ES-I3 (cell line): ENCODE results near the gene MACROD2.

ENCODE experiments used
- H3K36me3 ChIP-seq: 2 replicates; pipeline ENCODE4 v1.6.1; 2013; ENCODE audit warnings: mild to moderate bottlenecking, low read length, control low read depth, moderate library complexity; ENCODE audit not compliant: insufficient read depth
- H3K4me1 ChIP-seq: 2 replicates; pipeline ENCODE4 v1.6.1; 2013; ENCODE audit warnings: mild to moderate bottlenecking, control low read depth, low read length; ENCODE audit not compliant: insufficient read depth
- H3K9ac ChIP-seq: 2 replicates; pipeline ENCODE4 v1.6.1; 2013; ENCODE audit warnings: low read depth, mild to moderate bottlenecking, low read length, moderate library complexity
- H3K9me3 ChIP-seq: 2 replicates; pipeline ENCODE4 v1.6.1; 2013; ENCODE audit warnings: mild to moderate bottlenecking, low read length, moderate library complexity; ENCODE audit not compliant: control insufficient read depth, insufficient read depth

The MACROD2 gene

DNA sequence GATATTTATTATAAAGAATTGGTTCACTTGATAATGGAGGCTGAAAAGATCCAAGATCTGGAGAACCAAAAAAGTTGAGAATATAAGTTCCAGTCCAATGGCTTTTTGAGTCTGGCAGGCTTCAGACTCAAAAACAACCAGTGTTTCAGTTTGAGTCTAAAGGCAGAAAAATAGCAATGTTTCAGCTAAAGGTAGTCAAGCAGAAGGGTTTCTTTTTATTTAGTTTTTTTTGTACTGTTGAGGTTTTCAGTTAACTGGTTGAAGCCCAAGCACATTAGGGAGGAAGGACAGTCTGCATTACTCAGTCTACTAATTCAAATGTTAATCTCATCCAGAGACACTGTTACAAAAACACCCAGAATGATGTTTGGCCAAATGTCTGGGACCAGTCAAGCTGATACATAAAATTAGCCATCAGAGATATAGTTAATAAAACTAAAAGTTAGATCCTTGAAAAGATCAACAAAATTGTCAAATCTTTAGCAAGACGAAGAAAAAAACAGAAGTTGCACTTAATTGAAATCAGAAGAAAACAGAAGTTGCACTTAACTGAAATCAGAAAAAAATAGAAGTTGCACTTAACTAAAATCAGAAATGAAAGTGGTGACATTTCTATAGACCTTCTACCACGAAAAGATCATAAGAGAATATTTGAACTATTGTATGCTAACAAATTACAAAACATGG lies 1322.4 kb downstream of the MACROD2 start:
- Histone ChIP-seq H3K9ac (no peak overlapping the region), H3K36me3 (no peaks in the 10 kb centered on the region), H3K9me3 (no peaks in the 10 kb centered on the region), H3K4me1 (no peaks in the 10 kb centered on the region)

GRCh38 chr20:15318682-15319081 lies 1323.4 kb downstream of the MACROD2 start:
- H3K9me3 ChIP-seq: no peaks in the 10 kb centered on the region
- H3K9ac ChIP-seq: no peak overlapping the region
- H3K4me1 ChIP-seq: no peaks in the 10 kb centered on the region

DNA sequence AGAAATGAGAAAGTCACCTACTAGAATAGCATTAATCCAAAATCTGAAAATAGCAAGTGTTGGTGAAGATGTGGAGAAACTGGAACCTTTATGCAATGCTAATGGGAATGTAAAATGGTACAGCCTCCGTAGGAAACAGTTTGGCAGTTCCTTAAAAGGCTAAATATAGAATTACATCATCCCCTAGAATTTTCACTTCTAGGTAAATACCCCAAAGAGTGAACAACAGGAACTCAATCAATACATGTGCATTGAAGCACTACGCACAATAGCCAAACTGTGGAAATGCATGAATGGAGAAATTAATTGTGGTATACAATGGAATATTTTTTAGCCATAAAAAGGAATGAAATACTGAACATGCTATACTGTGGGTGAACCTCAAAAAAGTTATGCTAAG lies 1324.1 kb downstream of the MACROD2 start:
- Histone ChIP-seq H3K9me3 (no peaks in the 10 kb centered on the region), H3K4me1 (no peaks in the 10 kb centered on the region), H3K36me3 (no peaks in the 10 kb centered on the region), H3K9ac (no peak overlapping the region)

More at GRCh38 chr20:15318682-15319081, 1323.4 kb downstream of the MACROD2 start:
- no peaks in the 10 kb centered on the region for H3K36me3 ChIP-seq

- Histone ChIP-seq H3K9ac (no peak overlapping the region), H3K9me3 (no peaks in the 10 kb centered on the region)
These were observed 1325.6 kb downstream of the MACROD2 start for GRCh38 chr20:15320941-15321340.

DNA sequence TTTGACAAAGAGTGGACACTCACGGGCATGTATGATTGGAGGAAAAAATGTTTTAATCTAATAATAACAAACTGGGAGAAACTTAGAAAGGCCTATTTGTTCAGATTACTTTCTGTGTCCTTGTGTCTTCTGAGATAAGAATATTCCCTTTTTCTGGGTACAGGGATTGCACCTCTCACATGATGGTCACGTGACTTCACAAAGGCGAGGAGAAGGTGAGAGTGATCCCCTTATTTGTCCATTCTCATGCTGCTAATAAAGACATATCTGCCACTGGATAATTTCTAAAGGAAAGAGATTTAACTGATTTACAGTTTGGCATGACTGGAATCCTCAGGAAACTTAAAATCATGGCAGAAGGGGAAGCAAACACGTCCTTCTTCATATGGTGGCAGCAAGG lies 1331.8 kb downstream of the MACROD2 start:
- no peaks in the 10 kb centered on the region for H3K36me3 ChIP-seq
- no peaks in the 10 kb centered on the region for H3K4me1 ChIP-seq
- H3K9ac ChIP-seq: no peak overlapping the region
- H3K9me3 ChIP-seq: no peaks in the 10 kb centered on the region

More at GRCh38 chr20:15320941-15321340, 1325.6 kb downstream of the MACROD2 start:
- H3K36me3 ChIP-seq: no peaks in the 10 kb centered on the region
- no peaks in the 10 kb centered on the region for H3K4me1 ChIP-seq

GRCh38 chr20:15328084-15328483 lies 1332.8 kb downstream of the MACROD2 start:
- no peaks in the 10 kb centered on the region for H3K4me1 ChIP-seq
- H3K9ac ChIP-seq: no peak overlapping the region
- H3K9me3 ChIP-seq: no peaks in the 10 kb centered on the region
- no peaks in the 10 kb centered on the region for H3K36me3 ChIP-seq

GRCh38 chr20:15332711-15333160 lies 1337.4 kb downstream of the MACROD2 start:
- Histone ChIP-seq H3K9me3 (no peaks in the 10 kb centered on the region), H3K4me1 (peaks cover 5% of the 10 kb centered on the region; the same call in 1 of the 2 replicates), H3K9ac (no peak overlapping the region), H3K36me3 (no peaks in the 10 kb centered on the region)

- H3K4me1 ChIP-seq: peaks cover 5% of the 10 kb centered on the region; the same call in 1 of the 2 replicates
- no peak overlapping the region for H3K9ac ChIP-seq
- H3K9me3 ChIP-seq: no peaks in the 10 kb centered on the region
- H3K36me3 ChIP-seq: no peaks in the 10 kb centered on the region
These were observed 1337.9 kb downstream of the MACROD2 start for GRCh38 chr20:15333170-15333569.

DNA sequence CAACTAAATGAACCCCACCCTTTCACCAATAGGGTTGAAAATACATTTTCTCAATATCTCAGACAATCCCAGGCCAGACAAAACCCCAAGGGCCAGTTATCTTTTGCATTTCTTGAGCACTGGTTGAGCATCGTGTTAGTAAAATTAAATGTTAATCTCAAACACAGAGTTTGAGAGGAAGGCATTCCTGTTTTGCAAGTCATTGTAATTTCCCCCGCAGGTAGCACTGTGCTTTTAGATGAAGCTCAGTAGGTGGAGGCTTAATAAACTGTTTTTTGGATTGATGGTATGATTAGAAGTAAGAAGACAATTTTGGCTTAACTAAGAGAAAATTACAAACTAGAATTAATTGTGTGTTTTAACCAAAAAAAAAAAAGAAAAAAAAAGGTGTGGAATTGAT lies 1340.7 kb downstream of the MACROD2 start:
- no peaks in the 10 kb centered on the region for H3K36me3 ChIP-seq
- H3K9me3 ChIP-seq: no peaks in the 10 kb centered on the region
- peaks cover 5% of the 10 kb centered on the region; the same call in 1 of the 2 replicates for H3K4me1 ChIP-seq
- H3K9ac ChIP-seq: no peak overlapping the region

GRCh38 chr20:15336536-15336935 lies 1341.2 kb downstream of the MACROD2 start:
- H3K9me3 ChIP-seq: no peaks in the 10 kb centered on the region
- H3K9ac ChIP-seq: no peak overlapping the region
- no peaks in the 10 kb centered on the region for H3K36me3 ChIP-seq
- H3K4me1 ChIP-seq: peaks cover 5% of the 10 kb centered on the region; the same call in 1 of the 2 replicates

- Histone ChIP-seq H3K36me3 (no peaks in the 10 kb centered on the region), H3K9me3 (no peaks in the 10 kb centered on the region), H3K4me1 (peaks cover 5% of the 10 kb centered on the region; the same call in 1 of the 2 replicates), H3K9ac (no peak overlapping the region)
These were observed 1343.9 kb downstream of the MACROD2 start for GRCh38 chr20:15339264-15339663.

DNA sequence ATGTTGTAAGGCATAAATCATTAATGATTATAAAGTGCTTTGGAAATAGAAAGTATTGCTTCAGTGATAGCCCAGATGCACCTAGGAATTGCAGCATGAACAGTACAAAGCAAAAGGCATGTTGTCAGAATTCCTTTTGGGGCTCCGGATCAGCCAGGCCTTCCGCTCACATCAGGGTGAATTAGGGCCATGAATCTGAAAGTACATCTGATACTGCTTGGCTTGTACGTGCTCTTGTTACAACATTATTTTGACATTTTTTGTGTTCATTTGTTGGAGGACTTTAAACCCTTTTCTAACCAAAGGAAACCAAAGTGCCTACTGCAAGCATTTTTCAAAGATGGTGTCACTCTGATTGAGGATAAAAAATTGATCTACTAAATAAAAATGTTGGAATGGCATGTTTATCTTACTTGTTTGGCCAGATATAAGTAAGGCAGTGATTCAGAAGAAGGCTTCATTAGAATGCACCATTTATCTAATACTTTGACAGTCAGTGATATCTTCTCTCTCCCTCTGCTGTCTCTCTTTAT lies 1347.7 kb downstream of the MACROD2 start:
- H3K9me3 ChIP-seq: no peaks in the 10 kb centered on the region
- H3K4me1 ChIP-seq: no peaks in the 10 kb centered on the region
- no peak overlapping the region for H3K9ac ChIP-seq
- no peaks in the 10 kb centered on the region for H3K36me3 ChIP-seq

- no peaks in the 10 kb centered on the region for H3K36me3 ChIP-seq
- no peaks in the 10 kb centered on the region for H3K4me1 ChIP-seq
- H3K9me3 ChIP-seq: peaks cover 4% of the 10 kb centered on the region; the same call in 1 of the 2 replicates
- no peak overlapping the region for H3K9ac ChIP-seq
These were observed 1350.0 kb downstream of the MACROD2 start for GRCh38 chr20:15345287-15345686.

- H3K36me3 ChIP-seq: no peaks in the 10 kb centered on the region
- H3K9ac ChIP-seq: no peak overlapping the region
- no peaks in the 10 kb centered on the region for H3K4me1 ChIP-seq
- H3K9me3 ChIP-seq: peaks cover 4% of the 10 kb centered on the region; the same call in 1 of the 2 replicates
These were observed 1351.5 kb downstream of the MACROD2 start for GRCh38 chr20:15346657-15347280.

DNA sequence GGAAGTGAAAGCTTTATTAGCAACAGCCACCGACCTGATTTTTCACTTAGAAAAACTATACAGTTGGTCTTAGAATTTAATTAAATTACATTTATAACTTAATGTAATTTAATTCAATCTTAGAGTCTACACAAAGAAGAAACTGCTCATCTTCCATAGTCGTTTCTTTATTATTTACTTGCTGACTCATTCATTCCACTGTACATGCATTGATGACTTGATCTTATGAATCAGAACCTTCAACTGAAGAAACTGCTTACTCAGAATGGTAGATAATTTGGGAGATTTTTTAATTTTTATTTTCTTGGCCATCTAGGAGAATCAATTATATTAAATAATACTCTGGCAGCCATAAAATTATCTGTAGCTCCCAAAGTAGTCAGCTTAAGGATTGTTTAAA lies 1363.7 kb downstream of the MACROD2 start:
- peaks cover 8% of the 10 kb centered on the region; the same call in 1 of the 2 replicates for H3K4me1 ChIP-seq
- H3K9me3 ChIP-seq: no peaks in the 10 kb centered on the region
- no peak overlapping the region for H3K9ac ChIP-seq
- H3K36me3 ChIP-seq: no peaks in the 10 kb centered on the region
